Measurements from ENCODE around the gene RPS14.
A peak's percentile ranks its signal among the peaks of the same experiment; 100 is the strongest.

The RPS14 gene

GRCh38 chr5:150449517-150450339, at the start of gene RPS14:
TSS of gene RPS14 (minus strand) at chr5:150449739. CDS start at chr5:150447733, 2,006 bp downstream.
- peak; percentile 82 for DNase-seq

- no peak for DNase-seq
Observed at GRCh38 chr5:150498971-150499370, 49.4 kb upstream of the RPS14 start.

- no peak for DNase-seq
Observed at GRCh38 chr5:150498501-150498900, 49.0 kb upstream of the RPS14 start.

GRCh38 chr5:150497989-150498317, 48.4 kb upstream of the RPS14 start:
- DNase-seq: no peak

- no peak for DNase-seq
Observed at GRCh38 chr5:150497274-150497988, 47.9 kb upstream of the RPS14 start.

- no peak for DNase-seq
Observed at GRCh38 chr5:150496534-150496933, 47.0 kb upstream of the RPS14 start.

GRCh38 chr5:150496098-150496497, 46.6 kb upstream of the RPS14 start:
- no peak for DNase-seq

GRCh38 chr5:150492621-150493020, 43.1 kb upstream of the RPS14 start:
- no peak for DNase-seq

GRCh38 chr5:150491876-150492275, 42.3 kb upstream of the RPS14 start:
- no peak for DNase-seq

GRCh38 chr5:150490754-150491153, 41.2 kb upstream of the RPS14 start:
- no peak for DNase-seq

- no peak for DNase-seq
Observed at GRCh38 chr5:150490296-150490669, 40.7 kb upstream of the RPS14 start.

- no peak for DNase-seq
Observed at GRCh38 chr5:150489360-150490295, 40.1 kb upstream of the RPS14 start.

- no peak for DNase-seq
Observed at GRCh38 chr5:150488519-150489359, 39.2 kb upstream of the RPS14 start.

- no peak for DNase-seq
Observed at GRCh38 chr5:150487199-150488061, 37.9 kb upstream of the RPS14 start.

- no peak for DNase-seq
Observed at GRCh38 chr5:150486402-150487198, 37.1 kb upstream of the RPS14 start.

- peak; percentile 25 for DNase-seq
Observed at GRCh38 chr5:150485693-150486401, 36.3 kb upstream of the RPS14 start.

- DNase-seq: no peak
Observed at GRCh38 chr5:150484964-150485692, 35.6 kb upstream of the RPS14 start.

- DNase-seq: no peak
Observed at GRCh38 chr5:150481972-150482406, 32.5 kb upstream of the RPS14 start.

- DNase-seq: no peak
Observed at GRCh38 chr5:150481708-150481965, 32.1 kb upstream of the RPS14 start.

Measured in NCI-H1092 (cell line).